Measurements from ENCODE around the gene ZBTB16. TPM values are rescaled to one million over a fixed set of nuclear protein-coding genes. Genes with fewer than 3 reads are reported as not detected.

ZBTB16 gene
- total and polyA plus RNA-seq, 2 donors (not counting 3 experiments of a cell fraction or from before 2014, with no cell fraction given) = 9.8 to 20.3 TPM

GRCh38 chr11:114068327-114068726 is 8.8 kb downstream of the ZBTB16 start:
- no peak overlapping the region for H3K4me2 ChIP-seq (ENCODE audit: insufficient read depth, low read length)
- H3K4me1 ChIP-seq (ENCODE audit: control insufficient read depth, extremely low read depth, insufficient read depth, low read length) = no peaks in the 10 kb centered on the region
- FAIRE-seq (no peak), DNase-seq (ENCODE audit: low read depth, low spot score) (no peak)
- TF ChIP-seq CTCF (IDR thresholded peaks at IDR 0.05; ENCODE audit: extremely low read depth in 1 of 2, insufficient read depth in 1 of 2, low read depth in 1 of 2, low read length in 2 of 2) = no peak
- TF ChIP-seq JUN (IDR thresholded peaks at IDR 0.05; ENCODE audit: borderline replicate concordance, insufficient read depth, insufficient read length, low read depth) = no peak
- TF ChIP-seq MAX (IDR thresholded peaks at IDR 0.05; ENCODE audit: insufficient read depth, insufficient read length) = no peak
- no peak for TF ChIP-seq GATA2 (IDR thresholded peaks at IDR 0.05; ENCODE audit: insufficient read depth, insufficient read length, low read depth, low read length)
- no peak for TF ChIP-seq POLR2A (IDR thresholded peaks at IDR 0.05; ENCODE audit: low read depth, low read length)
- TF ChIP-seq MYC (IDR thresholded peaks at IDR 0.05; ENCODE audit: low read depth, low read length) = no peak
- TF ChIP-seq POLR2AphosphoS5 (IDR thresholded peaks at IDR 0.05; ENCODE audit: insufficient read depth, low read depth, low read length) = no peak
- TF ChIP-seq EZH2 (IDR thresholded peaks at IDR 0.05; ENCODE audit: borderline replicate concordance, low read depth, low read length, severe bottlenecking) = no peak
- no peak for TF ChIP-seq FOS (IDR thresholded peaks at IDR 0.05; ENCODE audit: borderline replicate concordance, insufficient read depth, low read length)
- no peaks in the 10 kb centered on the region for H3K9me1 ChIP-seq (replicated peaks; ENCODE audit: control insufficient read depth, extremely low read depth, insufficient read depth, low read length)
- dilution Hi-C loops (cut with MboI; ENCODE audit: extremely low pct_ligation_motif_present, low sequenced_read_pairs) = no loop called here
- H3K79me2 ChIP-seq (ENCODE audit: control insufficient read depth, insufficient read depth, low read length) = no peaks in the 10 kb centered on the region
- no peaks in the 10 kb centered on the region for H3K27me3 ChIP-seq (ENCODE audit: control insufficient read depth in 2 of 2, insufficient read depth in 2 of 2, low read length in 2 of 2)
- H3K9ac ChIP-seq (replicated peaks; ENCODE audit: extremely low read depth, insufficient read depth, low read length) = no peak overlapping the region
- ChIA-PET POLR2A (no interaction called here), CTCF (interaction anchor here (1.3 kb wide), 1 partner anchor 193 kb away, joined by 6 read pairs; no protein-coding TSS in a partner anchor)
- no peaks in the 10 kb centered on the region for H3K9me3 ChIP-seq (replicated peaks; ENCODE audit: control insufficient read depth, insufficient read depth, low read length)
- no peak overlapping the region for H2AFZ ChIP-seq (ENCODE audit: low read depth, low read length)
- no TSS peak for BruUV-seq (replicated peaks)
- peaks cover 2% of the 10 kb centered on the region for H4K20me1 ChIP-seq (replicated peaks; ENCODE audit: control insufficient read depth, extremely low read depth, insufficient read depth, low read length)
- peaks cover 2 to 23% of the 10 kb centered on the region in 2 experiments for H3K36me3 ChIP-seq (ENCODE audit: control insufficient read depth in 2 of 2, extremely low read depth in 1 of 2, insufficient read depth in 2 of 2, low read length in 2 of 2)
- intact Hi-C loops (cut with micrococcal nuclease) = no loop called here
- no peak overlapping the region for H3K27ac ChIP-seq (ENCODE audit: insufficient read depth, low read depth, low read length)
- H3K4me3 ChIP-seq (replicated peaks in 1 of 3; ENCODE audit: insufficient read depth in 1 of 3, low read depth in 1 of 3, low read length in 3 of 3) = no peak overlapping the region

Data from endothelial cell of umbilical vein (primary cell).